NT2/D1 (cell line): ENCODE results near the gene DLX6.

Source experiments
- SUZ12 ChIP-seq: IDR thresholded peaks from 2 replicates; pipeline ENCODE4 v1.6.1; 2011; ENCODE audit not compliant: insufficient read length, insufficient read depth; ENCODE audit errors: extremely low read depth
- YY1 ChIP-seq: IDR thresholded peaks from 2 replicates; pipeline ENCODE4 v1.6.1; 2011; ENCODE audit not compliant: insufficient read length, insufficient read depth
- ZNF274 ChIP-seq: IDR thresholded peaks from 2 replicates; pipeline ENCODE4 v1.6.1; 2011; ENCODE audit warnings: mild to moderate bottlenecking, low read depth, low read length

DNA sequence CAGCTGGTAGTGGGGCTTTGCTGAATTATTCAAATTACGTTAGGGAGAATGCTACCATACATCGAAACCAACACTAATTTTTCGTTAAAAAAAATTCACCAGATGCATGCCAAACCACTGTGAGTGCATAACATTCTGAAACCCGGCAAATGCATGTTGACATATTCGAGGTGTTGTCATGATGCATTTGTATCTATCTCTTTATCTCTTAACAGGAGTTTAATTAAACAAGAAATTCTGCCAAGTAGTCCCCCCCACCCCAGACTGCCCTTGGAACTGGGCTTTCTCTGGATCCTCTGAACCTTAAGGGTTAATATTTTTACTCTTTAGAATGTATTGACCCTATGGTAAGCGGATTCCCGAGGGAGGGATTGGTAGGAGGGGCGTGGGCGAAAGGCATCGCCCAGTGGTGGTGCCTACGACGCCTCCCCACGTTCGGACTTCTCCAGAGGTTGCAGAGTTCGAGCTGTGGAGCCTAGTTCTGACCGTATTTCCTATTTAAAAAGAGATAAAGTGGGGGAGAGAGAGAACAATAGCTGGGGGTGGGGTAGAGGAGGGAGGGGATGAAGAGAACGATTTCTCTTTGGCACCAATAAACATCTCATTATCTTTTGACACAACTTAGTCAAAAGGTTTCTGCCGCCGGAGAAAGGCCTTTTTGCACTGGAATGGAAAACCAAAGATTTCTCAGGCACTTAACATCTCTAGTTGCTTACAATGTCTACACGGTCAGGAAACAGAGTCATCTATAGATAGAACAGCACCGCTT lies 7.2 kb downstream of the DLX6 start:
- no peak for TF ChIP-seq ZNF274
- no peak for TF ChIP-seq YY1
- TF ChIP-seq SUZ12 = no peak
